Esophagus squamous epithelium (tissue), 4 donors: ENCODE measurements around the gene RERE.

Experiments used
- POLR2A ChIP-seq, 4 donors: fragments of 450-650 bp; IDR thresholded peaks; one replicate each; pipeline ENCODE4 v1.6.1; 2017; ENCODE audit warnings: antibody characterized with exemption in 4 of 4, mild to moderate bottlenecking in 4 of 4, moderate library complexity in 3 of 4
- TF ChIP-seq, protein P1 (sequence below), 6 experiments: fragments of 450-650 bp in 4 of 6; fragments of 200-600 bp in 2 of 6; sonication (generic) in 2 of 6; IDR thresholded peaks; one replicate each; pipeline ENCODE4 v1.5.1; 2016 to 2019; ENCODE audit warnings: antibody characterized with exemption in 6 of 6, mild to moderate bottlenecking in 4 of 6, moderate library complexity in 4 of 6

DNA sequence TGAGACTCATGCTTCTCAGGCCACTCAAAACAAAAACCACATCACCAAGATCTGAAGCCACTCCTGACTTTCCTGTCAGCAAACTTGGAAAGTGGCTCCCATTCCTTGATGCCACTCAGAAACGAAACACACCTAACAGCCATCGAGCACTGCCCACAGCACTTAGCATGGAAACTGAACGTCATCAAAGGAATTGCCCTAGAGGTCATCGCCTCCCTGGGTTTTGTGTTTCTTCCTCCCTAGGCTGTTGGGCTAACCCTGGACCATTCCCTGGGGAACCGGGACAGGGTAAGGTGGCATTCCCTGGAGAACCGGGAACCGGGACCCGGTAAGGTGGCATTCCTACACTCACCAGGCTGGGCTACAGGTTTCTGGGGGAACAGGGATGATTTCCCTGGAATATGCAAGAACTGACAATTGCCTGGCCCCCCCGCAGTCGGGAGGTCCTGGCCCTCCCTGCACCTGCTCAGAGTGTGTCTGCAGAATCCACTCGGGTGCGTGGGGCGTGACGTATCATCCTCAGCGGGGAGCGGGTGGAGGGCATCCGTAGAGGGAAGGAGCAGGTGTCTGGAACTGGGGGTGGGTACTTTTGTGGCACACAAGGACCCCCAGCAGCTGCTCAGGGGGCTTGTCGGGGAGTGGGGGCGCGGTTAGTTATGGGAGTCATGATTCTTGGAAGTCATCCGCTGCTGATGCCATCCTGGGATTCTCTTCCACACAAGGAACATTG lies 469.2 kb downstream of the RERE start:
- TF ChIP-seq, protein P1, sequence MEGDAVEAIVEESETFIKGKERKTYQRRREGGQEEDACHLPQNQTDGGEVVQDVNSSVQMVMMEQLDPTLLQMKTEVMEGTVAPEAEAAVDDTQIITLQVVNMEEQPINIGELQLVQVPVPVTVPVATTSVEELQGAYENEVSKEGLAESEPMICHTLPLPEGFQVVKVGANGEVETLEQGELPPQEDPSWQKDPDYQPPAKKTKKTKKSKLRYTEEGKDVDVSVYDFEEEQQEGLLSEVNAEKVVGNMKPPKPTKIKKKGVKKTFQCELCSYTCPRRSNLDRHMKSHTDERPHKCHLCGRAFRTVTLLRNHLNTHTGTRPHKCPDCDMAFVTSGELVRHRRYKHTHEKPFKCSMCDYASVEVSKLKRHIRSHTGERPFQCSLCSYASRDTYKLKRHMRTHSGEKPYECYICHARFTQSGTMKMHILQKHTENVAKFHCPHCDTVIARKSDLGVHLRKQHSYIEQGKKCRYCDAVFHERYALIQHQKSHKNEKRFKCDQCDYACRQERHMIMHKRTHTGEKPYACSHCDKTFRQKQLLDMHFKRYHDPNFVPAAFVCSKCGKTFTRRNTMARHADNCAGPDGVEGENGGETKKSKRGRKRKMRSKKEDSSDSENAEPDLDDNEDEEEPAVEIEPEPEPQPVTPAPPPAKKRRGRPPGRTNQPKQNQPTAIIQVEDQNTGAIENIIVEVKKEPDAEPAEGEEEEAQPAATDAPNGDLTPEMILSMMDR (IDR thresholded peaks at IDR 0.05) = no peak
- TF ChIP-seq POLR2A (IDR thresholded peaks at IDR 0.05) = no peak
